Measurements from ENCODE around the gene SOX14. TPM values are rescaled to one million over a fixed set of nuclear protein-coding genes. Genes with fewer than 3 reads are reported as not detected.
A peak's percentile ranks its signal among the peaks of the same experiment; 100 is the strongest.

Gene SOX14
- polyA plus RNA-seq, 1 donor from 2014 or later: not detected

DNA sequence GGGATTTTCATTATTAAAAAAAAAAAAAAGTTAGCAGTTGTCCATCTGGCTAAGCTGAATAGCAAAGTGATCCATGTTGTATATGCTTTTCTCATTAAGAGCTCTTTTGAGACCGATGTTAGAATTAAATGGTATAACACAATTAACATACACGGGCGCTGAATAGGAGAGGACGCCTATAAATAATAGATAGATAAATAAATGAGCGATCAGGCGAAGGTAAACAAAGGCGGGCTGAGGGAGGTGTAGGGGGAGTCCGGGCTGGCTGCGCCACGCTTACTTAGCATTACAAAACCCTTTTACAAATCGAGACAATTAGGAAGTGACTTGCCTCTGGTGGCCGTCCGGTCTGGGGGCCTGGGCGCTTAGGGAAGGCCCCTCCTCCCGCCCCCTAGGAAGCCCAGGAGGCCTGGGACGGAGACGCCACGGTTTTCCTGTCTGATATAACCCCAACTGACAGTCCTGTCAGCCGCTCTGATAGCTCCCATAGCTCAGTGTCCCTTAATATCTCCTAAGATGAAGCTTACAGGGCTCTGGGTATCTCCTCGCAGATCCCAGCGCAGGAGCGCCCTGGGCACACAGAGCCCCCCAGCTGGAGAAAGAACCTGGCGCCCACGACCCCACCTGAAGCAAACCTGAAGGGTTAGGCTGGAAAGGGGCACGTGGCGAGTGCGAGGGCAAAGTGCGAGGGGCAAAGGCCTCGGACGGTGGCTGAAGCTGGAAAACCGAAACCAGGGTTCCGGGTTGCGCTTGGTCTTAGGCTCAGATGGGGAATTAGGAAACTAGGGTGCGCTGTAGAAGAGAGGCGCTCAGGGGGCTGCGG is 3.6 kb downstream of the SOX14 start:
- Histone ChIP-seq H3K9ac (ENCODE audit: low read length) (no peak overlapping the region), H3K36me3 (ENCODE audit: insufficient read depth, low read length) (no peaks in the 10 kb centered on the region), H3K27me3 (ENCODE audit: insufficient read depth, low read depth, low read length) (peaks cover 100% of the 10 kb centered on the region), H3K79me2 (replicated peaks; ENCODE audit: insufficient read depth, low read length) (no peaks in the 10 kb centered on the region), H3K9me3 (ENCODE audit: low read length) (no peaks in the 10 kb centered on the region), H3K4me3 (ENCODE audit: low read length) (no peak overlapping the region), H4K20me1 (ENCODE audit: insufficient read depth) (no peaks in the 10 kb centered on the region), H3K27ac (ENCODE audit: low read length) (no peak overlapping the region), H3K4me2 (ENCODE audit: low read length) (no peak overlapping the region), H3K9me2 (ENCODE audit: insufficient read depth, low read length) (no peaks in the 10 kb centered on the region), H2AFZ (ENCODE audit: low read depth, low read length) (no peak overlapping the region), H3F3A (ENCODE audit: insufficient read depth, low read length, poor library complexity, severe bottlenecking) (no peaks in the 10 kb centered on the region)
- TF ChIP-seq MXI1 (conservative IDR thresholded peaks at IDR 0.05; ENCODE audit: poor library complexity, severe bottlenecking): no peak
- no peak for TF ChIP-seq SMC3 (conservative IDR thresholded peaks at IDR 0.05; ENCODE audit: poor library complexity)
- TF ChIP-seq, protein P1, sequence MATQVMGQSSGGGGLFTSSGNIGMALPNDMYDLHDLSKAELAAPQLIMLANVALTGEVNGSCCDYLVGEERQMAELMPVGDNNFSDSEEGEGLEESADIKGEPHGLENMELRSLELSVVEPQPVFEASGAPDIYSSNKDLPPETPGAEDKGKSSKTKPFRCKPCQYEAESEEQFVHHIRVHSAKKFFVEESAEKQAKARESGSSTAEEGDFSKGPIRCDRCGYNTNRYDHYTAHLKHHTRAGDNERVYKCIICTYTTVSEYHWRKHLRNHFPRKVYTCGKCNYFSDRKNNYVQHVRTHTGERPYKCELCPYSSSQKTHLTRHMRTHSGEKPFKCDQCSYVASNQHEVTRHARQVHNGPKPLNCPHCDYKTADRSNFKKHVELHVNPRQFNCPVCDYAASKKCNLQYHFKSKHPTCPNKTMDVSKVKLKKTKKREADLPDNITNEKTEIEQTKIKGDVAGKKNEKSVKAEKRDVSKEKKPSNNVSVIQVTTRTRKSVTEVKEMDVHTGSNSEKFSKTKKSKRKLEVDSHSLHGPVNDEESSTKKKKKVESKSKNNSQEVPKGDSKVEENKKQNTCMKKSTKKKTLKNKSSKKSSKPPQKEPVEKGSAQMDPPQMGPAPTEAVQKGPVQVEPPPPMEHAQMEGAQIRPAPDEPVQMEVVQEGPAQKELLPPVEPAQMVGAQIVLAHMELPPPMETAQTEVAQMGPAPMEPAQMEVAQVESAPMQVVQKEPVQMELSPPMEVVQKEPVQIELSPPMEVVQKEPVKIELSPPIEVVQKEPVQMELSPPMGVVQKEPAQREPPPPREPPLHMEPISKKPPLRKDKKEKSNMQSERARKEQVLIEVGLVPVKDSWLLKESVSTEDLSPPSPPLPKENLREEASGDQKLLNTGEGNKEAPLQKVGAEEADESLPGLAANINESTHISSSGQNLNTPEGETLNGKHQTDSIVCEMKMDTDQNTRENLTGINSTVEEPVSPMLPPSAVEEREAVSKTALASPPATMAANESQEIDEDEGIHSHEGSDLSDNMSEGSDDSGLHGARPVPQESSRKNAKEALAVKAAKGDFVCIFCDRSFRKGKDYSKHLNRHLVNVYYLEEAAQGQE (IDR thresholded peaks at IDR 0.05; ENCODE audit: borderline replicate concordance): no peak
- TF ChIP-seq EP300 (conservative IDR thresholded peaks at IDR 0.05; ENCODE audit: poor library complexity, severe bottlenecking): no peak
- TF ChIP-seq EZH2 (IDR thresholded peaks at IDR 0.05; ENCODE audit: borderline replicate concordance, insufficient read depth, low read length, poor library complexity, severe bottlenecking): peak; percentile 63

DNA sequence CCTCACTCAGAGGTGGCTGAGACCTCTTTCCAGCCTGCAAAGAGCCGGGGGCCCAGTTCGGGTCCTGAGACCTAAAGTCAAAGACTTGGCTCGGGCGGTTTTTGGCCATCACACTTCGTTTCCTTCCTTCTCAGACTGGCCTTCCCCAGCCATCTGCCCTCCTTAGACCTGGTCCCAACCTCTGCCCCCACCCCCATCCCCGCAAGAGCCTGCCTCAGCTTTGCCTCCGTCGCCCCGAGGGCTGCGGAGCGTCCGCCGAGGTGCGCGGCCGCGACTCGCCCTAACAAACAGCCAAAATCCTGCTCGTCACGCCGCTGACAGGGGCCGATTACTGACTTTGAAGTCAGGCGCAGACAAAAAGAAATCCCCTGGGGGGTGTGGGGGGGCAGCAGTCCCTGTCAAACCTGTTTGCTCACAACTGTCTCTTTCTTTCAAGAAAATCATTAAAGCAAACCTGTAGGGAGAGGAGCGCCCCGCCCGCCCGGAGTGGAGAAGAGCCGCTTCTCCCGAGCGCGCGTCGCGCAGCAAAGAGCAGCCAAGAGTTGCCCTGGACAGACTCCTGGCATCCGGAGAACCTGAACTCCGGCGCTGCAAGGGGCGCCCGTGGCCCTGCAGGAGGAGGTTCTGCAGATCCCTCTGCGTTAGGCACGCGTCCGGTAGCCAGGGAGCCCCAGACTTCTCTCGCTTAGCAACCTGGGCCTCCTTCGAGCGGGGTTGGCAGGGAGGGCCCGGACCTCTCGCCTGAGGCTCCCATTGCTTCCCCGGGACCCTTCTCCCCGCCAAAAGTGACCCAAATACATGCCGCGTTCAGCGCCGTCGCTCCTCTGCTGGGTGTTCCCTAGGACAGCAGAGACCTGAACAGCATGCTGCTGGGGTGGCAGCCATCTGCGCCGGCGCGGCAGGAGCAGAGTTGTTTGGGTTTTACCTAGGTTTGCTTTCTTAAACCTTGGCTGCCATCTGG is 4.5 kb downstream of the SOX14 start:
- no peak overlapping the region for H3K9ac ChIP-seq (ENCODE audit: low read length)
- H2AFZ ChIP-seq (ENCODE audit: low read depth, low read length): no peak overlapping the region
- H3K4me3 ChIP-seq (ENCODE audit: low read length): peak overlapping the region; percentile 46
- H3K9me3 ChIP-seq (ENCODE audit: low read length): no peaks in the 10 kb centered on the region
- H4K20me1 ChIP-seq (ENCODE audit: insufficient read depth): no peaks in the 10 kb centered on the region
- no peaks in the 10 kb centered on the region for H3K36me3 ChIP-seq (ENCODE audit: insufficient read depth, low read length)
- TF ChIP-seq EZH2 (IDR thresholded peaks at IDR 0.05; ENCODE audit: borderline replicate concordance, insufficient read depth, low read length, poor library complexity, severe bottlenecking) (peak; percentile 66), RAD21 (conservative IDR thresholded peaks at IDR 0.05) (no peak)
- H3K9me2 ChIP-seq (ENCODE audit: insufficient read depth, low read length): no peaks in the 10 kb centered on the region
- no peak overlapping the region for H3K27ac ChIP-seq (ENCODE audit: low read length)
- no peak overlapping the region for H3K4me2 ChIP-seq (ENCODE audit: low read length)
- H3K27me3 ChIP-seq (ENCODE audit: insufficient read depth, low read depth, low read length): peaks cover 100% of the 10 kb centered on the region
- H3F3A ChIP-seq (ENCODE audit: insufficient read depth, low read length, poor library complexity, severe bottlenecking): no peaks in the 10 kb centered on the region
- no peaks in the 10 kb centered on the region for H3K79me2 ChIP-seq (replicated peaks; ENCODE audit: insufficient read depth, low read length)
